ENCODE measurements around the gene ETS1.

The ETS1 gene

GRCh38 chr11:128598506-128599150 is 11.3 kb upstream of the ETS1 start:
- TF ChIP-seq CTCF (IDR thresholded peaks at IDR 0.05; ENCODE audit: insufficient read depth, missing control alignments), result no peak
- DNase-seq (ENCODE audit: insufficient read length, low spot score) (no peak), FAIRE-seq (no peak)

- FAIRE-seq (no peak), DNase-seq (ENCODE audit: insufficient read length, low spot score) (no peak)
Measured at GRCh38 chr11:128598096-128598495, 10.7 kb upstream of the ETS1 start.

GRCh38 chr11:128597209-128597608 is 9.9 kb upstream of the ETS1 start:
- no peak for DNase-seq (ENCODE audit: insufficient read length, low spot score)
- no peak for TF ChIP-seq CTCF (IDR thresholded peaks at IDR 0.05; ENCODE audit: insufficient read depth, missing control alignments)
- no peak for FAIRE-seq

More at GRCh38 chr11:128598096-128598495, 10.7 kb upstream of the ETS1 start:
- TF ChIP-seq CTCF (IDR thresholded peaks at IDR 0.05; ENCODE audit: insufficient read depth, missing control alignments), result no peak

- no peak for TF ChIP-seq CTCF (IDR thresholded peaks at IDR 0.05; ENCODE audit: insufficient read depth, missing control alignments)
- FAIRE-seq, result no peak
- DNase-seq (ENCODE audit: insufficient read length, low spot score), result no peak
Measured at GRCh38 chr11:128596250-128596649, 8.9 kb upstream of the ETS1 start.

- TF ChIP-seq CTCF (IDR thresholded peaks at IDR 0.05; ENCODE audit: insufficient read depth, missing control alignments), result no peak
- no peak for FAIRE-seq
Measured at GRCh38 chr11:128595775-128596174, 8.4 kb upstream of the ETS1 start.

GRCh38 chr11:128595221-128595620 is 7.9 kb upstream of the ETS1 start:
- FAIRE-seq, result no peak
- TF ChIP-seq CTCF (IDR thresholded peaks at IDR 0.05; ENCODE audit: insufficient read depth, missing control alignments), result no peak
- no peak for DNase-seq (ENCODE audit: insufficient read length, low spot score)

More at GRCh38 chr11:128595775-128596174, 8.4 kb upstream of the ETS1 start:
- no peak for DNase-seq (ENCODE audit: insufficient read length, low spot score)

GRCh38 chr11:128594226-128594625 is 6.9 kb upstream of the ETS1 start:
- FAIRE-seq, result no peak
- no peak for DNase-seq (ENCODE audit: insufficient read length, low spot score)
- no peak for TF ChIP-seq CTCF (IDR thresholded peaks at IDR 0.05; ENCODE audit: insufficient read depth, missing control alignments)
